GM12878 (cell line): ENCODE measurements around the gene INPP5D. TPM values are rescaled to one million over a fixed set of nuclear protein-coding genes. Genes with fewer than 3 reads are reported as not detected.

Experiments
- ATAC-seq: fragments of 200-7000 bp; cut with Tn5 transposase; 3 replicates; pipeline ENCODE4 v1.9.1; 2020; ENCODE audit warnings: mild to moderate bottlenecking, moderate library complexity
- BruUV-seq: library from RNA; stranded (reverse); fragments of 400-500 nt; replicated peaks from 2 replicates; lab custom pipeline; 2021; lab: Mats Ljungman, UMichigan
- CTCF ChIA-PET: fragments of 300-600 bp; sonication (Branson Sonifier 250); formaldehyde crosslinking; extraction: SDS; loops from one replicate; lab custom pipeline; 2021; ENCODE audit warnings: inconsistent platforms; lab: Yijun Ruan, JAX
- POLR2A ChIA-PET: fragments of 350-600 bp; formaldehyde crosslinking; extraction: SDS; loops from one replicate; lab custom pipeline; 2021; ENCODE audit warnings: inconsistent platforms; lab: Charles Lee
- RAD21 ChIA-PET: fragments of 300-600 bp; sonication (Branson Sonifier 250); formaldehyde crosslinking; loops from one replicate; lab custom pipeline; 2023; ENCODE audit warnings: antibody characterized with exemption; ENCODE audit not compliant: unreplicated experiment; lab: Charles Lee
- SMC1A ChIA-PET: fragments of 300-600 bp; sonication (Branson Sonifier 250); formaldehyde crosslinking; loops from one replicate; lab custom pipeline; 2023; ENCODE audit not compliant: unreplicated experiment, uncharacterized antibody; lab: Charles Lee
- DNase-seq: peaks from one replicate; pipeline ENCODE4 v3.0.0-alpha.2; 2011; ENCODE audit warnings: low read depth, low spot score
- FAIRE-seq: peaks from 3 replicates; lab custom pipeline; 2011; peaks lifted over from hg19 to GRCh38; lab: Jason Lieb, UNC
- H2AFZ ChIP-seq: 2 replicates; pipeline ENCODE4 v1.6.0; 2011; ENCODE audit warnings: low read depth, low read length, control low read depth; ENCODE audit not compliant: control insufficient read depth
- H3K27ac ChIP-seq: 2 replicates; pipeline ENCODE4 v1.5.1; 2011; ENCODE audit warnings: control low read depth; ENCODE audit not compliant: control insufficient read depth, insufficient read depth
- H3K27me3 ChIP-seq, 2 experiments: replicated peaks in 1 of 2; 2 replicates each; pipeline versions ENCODE4 v1.6.0 to v1.6.1; 2011; ENCODE audit warnings: low read length in 1 of 2; ENCODE audit not compliant: control insufficient read depth in 2 of 2, insufficient read depth in 2 of 2
- H3K36me3 ChIP-seq, 2 experiments: 2 replicates each; pipeline ENCODE4 v1.5.1; 2011; ENCODE audit warnings: low read length in 1 of 2; ENCODE audit not compliant: control insufficient read depth in 2 of 2, insufficient read depth in 2 of 2
- H3K4me1 ChIP-seq: 2 replicates; pipeline ENCODE4 v1.6.1; 2011; ENCODE audit warnings: mild to moderate bottlenecking, low read length, moderate library complexity, mixed read lengths; ENCODE audit not compliant: control insufficient read depth, insufficient read depth
- H3K4me2 ChIP-seq: 2 replicates; pipeline ENCODE4 v1.6.0; 2011; ENCODE audit warnings: control low read depth; ENCODE audit not compliant: control insufficient read depth, insufficient read depth
- H3K4me3 ChIP-seq: fragments of 200-600 bp; sonication (generic); 2 replicates; pipeline ENCODE4 v1.5.1; 2016
- H3K79me2 ChIP-seq: 2 replicates; pipeline ENCODE4 v1.6.0; 2011; ENCODE audit warnings: low read length; ENCODE audit not compliant: control insufficient read depth, insufficient read depth
- H3K9ac ChIP-seq: 2 replicates; pipeline ENCODE4 v1.8.0; 2011; ENCODE audit warnings: low read length, control low read depth, mixed read lengths; ENCODE audit not compliant: control insufficient read depth, insufficient read depth
- H3K9me3 ChIP-seq: replicated peaks from 3 replicates; pipeline ENCODE4 v1.5.1; 2011; ENCODE audit warnings: mild to moderate bottlenecking, low read length; ENCODE audit not compliant: control insufficient read depth, insufficient read depth
- H4K20me1 ChIP-seq: 2 replicates; pipeline ENCODE4 v1.6.0; 2011; ENCODE audit not compliant: control insufficient read depth, insufficient read depth
- BCLAF1 ChIP-seq: fragments of 450-650 bp; IDR thresholded peaks from 2 replicates; pipeline ENCODE4 v1.6.1; 2017; ENCODE audit warnings: antibody characterized with exemption, mild to moderate bottlenecking, moderate library complexity
- CEBPZ ChIP-seq: fragments of 150-350 bp; IDR thresholded peaks from 2 replicates; pipeline ENCODE4 v1.6.1; 2016; ENCODE audit warnings: low read depth, low read length
- CREB1 ChIP-seq: IDR thresholded peaks from 2 replicates; pipeline ENCODE4 v1.6.1; 2012; ENCODE audit warnings: low read depth, mild to moderate bottlenecking, inconsistent platforms
- EZH2 ChIP-seq: IDR thresholded peaks from 2 replicates; pipeline ENCODE4 v1.6.1; 2012; ENCODE audit warnings: low read depth, mild to moderate bottlenecking, control low read depth, inconsistent platforms, low read length, borderline replicate concordance; ENCODE audit not compliant: control insufficient read depth
- FOXK2 ChIP-seq: fragments of 450-650 bp; IDR thresholded peaks from 2 replicates; pipeline ENCODE4 v1.6.1; 2017; ENCODE audit warnings: mild to moderate bottlenecking, moderate library complexity
- GABPA ChIP-seq: IDR thresholded peaks from 2 replicates; pipeline ENCODE4 v1.6.1; 2014; ENCODE audit warnings: antibody characterized with exemption, low read depth, mild to moderate bottlenecking, inconsistent platforms
- HDGF ChIP-seq: fragments of 450-650 bp; IDR thresholded peaks from 2 replicates; pipeline ENCODE4 v1.6.1; 2016; ENCODE audit warnings: antibody characterized with exemption
- IRF5 ChIP-seq: fragments of 450-650 bp; IDR thresholded peaks from 2 replicates; pipeline ENCODE4 v1.6.1; 2017; ENCODE audit warnings: borderline replicate concordance
- RAD51 ChIP-seq: fragments of 450-650 bp; IDR thresholded peaks from 2 replicates; pipeline ENCODE4 v1.6.1; 2016; ENCODE audit warnings: moderate library complexity, mild to moderate bottlenecking, inconsistent platforms
- RFX5 ChIP-seq: IDR thresholded peaks from 2 replicates; pipeline ENCODE4 v1.6.1; 2011; ENCODE audit warnings: low read depth, low read length, improper control_type of control experiment
- RUNX3 ChIP-seq: IDR thresholded peaks from 2 replicates; pipeline ENCODE4 v1.6.1; 2012; ENCODE audit warnings: low read length, inconsistent platforms
- SMAD1 ChIP-seq: fragments of 450-650 bp; IDR thresholded peaks from 2 replicates; pipeline ENCODE4 v1.6.1; 2018; ENCODE audit warnings: mild to moderate bottlenecking, low read depth; ENCODE audit not compliant: partially characterized antibody
- STAT1 ChIP-seq: fragments of 450-650 bp; conservative IDR thresholded peaks from 2 replicates; pipeline ENCODE4 v1.6.1; 2014; ENCODE audit warnings: antibody characterized with exemption, mild to moderate bottlenecking
- STAT3 ChIP-seq: IDR thresholded peaks from 2 replicates; pipeline ENCODE4 v1.6.1; 2011; ENCODE audit warnings: low read depth, low read length, improper control_type of control experiment
- SUZ12 ChIP-seq: fragments of 200-600 bp; sonication (generic); IDR thresholded peaks from one replicate; pipeline ENCODE4 v1.6.1; 2018; ENCODE audit warnings: antibody characterized with exemption, mild to moderate bottlenecking; ENCODE audit not compliant: unreplicated experiment
- YY1 ChIP-seq: IDR thresholded peaks from 2 replicates; pipeline ENCODE4 v1.6.1; 2011; ENCODE audit warnings: low read depth, mild to moderate bottlenecking, low read length
- WGBS: methylation state at CpG from one replicate; pipeline ENCODE4 v1.1.6; 2016; ENCODE audit warnings: low lambda C conversion rate; ENCODE audit not compliant: insufficient replicate concordance, insufficient coverage; ENCODE audit errors: missing lambda C conversion rate; 5-methylcytosine and 5-hydroxymethylcytosine counted together
- in situ Hi-C: fragments of 300-500 bp; cut with MboI; formaldehyde crosslinking; loops from 9 replicates; pipeline ENCODE4 v1.14.3; 2018; ENCODE audit warnings: mixed read lengths
- intact Hi-C: fragments of 100-400 bp; cut with micrococcal nuclease; formaldehyde crosslinking; loops from one replicate; pipeline ENCODE4 v1.14.2; 2022; ENCODE audit not compliant: unreplicated experiment
- polyA plus RNA-seq, 11 experiments: library from polyadenylated mRNA; depleted of rRNA in 4 of 11; unstranded in 6 of 11; stranded (reverse) in 5 of 11; fragments of >200 nt; fragmentation: Nextera tagmentation in 4 of 11; fragmentation: Illumina TruSeq in 1 of 11; extraction: Ambion mirVana in 4 of 11; extraction: Trizol in 1 of 11; gene quantifications; 1 replicate in 1 of 11; 2 replicates in 10 of 11; pipeline versions ENCODE4 v1.2.1 to v1.2.3, GENCODE V29; 2011 to 2016; ENCODE audit warnings: inconsistent platforms in 2 of 11, missing spikeins in 2 of 11, low read depth in 1 of 11
- total RNA-seq, 4 experiments: library from RNA; depleted of rRNA in 3 of 4; stranded (reverse); fragments of >200 nt in 3 of 4; fragmentation: Illumina TruSeq in 1 of 4; extraction: Trizol in 1 of 4; gene quantifications; 2 replicates each; pipeline versions ENCODE4 v1.2.1 to v1.2.3, GENCODE V29; 2013 to 2021

The INPP5D gene
- total and polyA plus RNA-seq, 10 of the 15 experiments (the other 5 are each of a cell fraction or from before 2014, with no cell fraction given), result 11.8 to 139 (median 88.8) TPM

- POLR2A ChIA-PET, result no interaction called here
- H3K27ac ChIP-seq, result no peak overlapping the region
- no peak for TF ChIP-seq FOXK2
- TF ChIP-seq EZH2, result no peak
- no peak for TF ChIP-seq RUNX3
- TF ChIP-seq RFX5, result no peak
- TF ChIP-seq SUZ12, result no peak
- TF ChIP-seq YY1, result no peak
- no peak for TF ChIP-seq CREB1
- no peak for TF ChIP-seq GABPA
- no peak for TF ChIP-seq STAT3
- TF ChIP-seq SMAD1, result no peak
- TF ChIP-seq RAD51, result no peak
- TF ChIP-seq CEBPZ, result no peak
- TF ChIP-seq HDGF, result no peak
- TF ChIP-seq IRF5, result no peak
- TF ChIP-seq BCLAF1, result no peak
- TF ChIP-seq STAT1, result no peak
Observed at GRCh38 chr2:233025706-233026105, 34.4 kb upstream of the INPP5D start.

More at GRCh38 chr2:233025706-233026105, 34.4 kb upstream of the INPP5D start:
- RAD21 ChIA-PET, result no interaction called here
- CTCF ChIA-PET, result interaction anchor here (0.7 to 1.2 kb wide), 4 partner anchors 19 to 216 kb away, joined by 3 to 5 read pairs (median 3); no protein-coding TSS in a partner anchor
- Histone ChIP-seq H3K4me1 (no peaks in the 10 kb centered on the region), H3K27me3 (peaks cover 0 to 1% of the 10 kb centered on the region in 2 experiments; a peak in 1 of 4 replicates), H3K4me3 (no peak overlapping the region), H3K9ac (no peak overlapping the region), H3K36me3 (no peaks in the 10 kb centered on the region), H3K4me2 (no peak overlapping the region), H3K79me2 (no peaks in the 10 kb centered on the region), H2AFZ (no peak overlapping the region), H3K9me3 (no peaks in the 10 kb centered on the region), H4K20me1 (no peaks in the 10 kb centered on the region)
- SMC1A ChIA-PET, result no interaction called here
- no TSS peak for BruUV-seq
- intact Hi-C loops, result loop anchor here (5.0 kb wide), 2 partner anchors 173 to 263 kb away; no protein-coding TSS in a partner anchor
- FAIRE-seq, result no peak
- ATAC-seq, result no peak
- WGBS, result 54% methylated on average over 7 of the region's 7 CpGs
- no peak for DNase-seq
- in situ Hi-C loops, result loop anchor here (5.0 kb wide), 1 partner anchor 173 kb away; no protein-coding TSS in a partner anchor
